HepG2 (cell line): ENCODE measurements around the gene UBE2S. TPM values are rescaled to one million over a fixed set of nuclear protein-coding genes. Genes with fewer than 3 reads are reported as not detected.

Experiments
- FOXP4 ChIP-seq: sonication (generic); formaldehyde crosslinking; IDR thresholded peaks from 2 replicates; pipeline ENCODE4 v1.4.0; 2020; ENCODE audit warnings: missing genetic modification reagents
- GLMP ChIP-seq: sonication (generic); formaldehyde crosslinking; IDR thresholded peaks from 2 replicates; pipeline ENCODE4 v1.9.0; 2021; ENCODE audit warnings: missing genetic modification reagents, mild to moderate bottlenecking, borderline replicate concordance
- HMGXB3 ChIP-seq: sonication (generic); formaldehyde crosslinking; IDR thresholded peaks from 2 replicates; pipeline ENCODE4 v1.4.0; 2020; ENCODE audit warnings: missing genetic modification reagents, borderline replicate concordance
- HNF1B ChIP-seq: sonication (generic); formaldehyde crosslinking; IDR thresholded peaks from 2 replicates; pipeline ENCODE4 v1.5.1; 2020; ENCODE audit warnings: mild to moderate bottlenecking, moderate library complexity, missing genetic modification reagents
- HNF4A ChIP-seq: sonication (generic); formaldehyde crosslinking; IDR thresholded peaks from 2 replicates; pipeline ENCODE4 v1.4.0; 2020; ENCODE audit warnings: missing genetic modification reagents
- REPIN1 ChIP-seq: sonication (generic); formaldehyde crosslinking; IDR thresholded peaks from 2 replicates; pipeline ENCODE4 v1.8.0; 2022; ENCODE audit warnings: missing genetic modification reagents, low read depth, mild to moderate bottlenecking, borderline replicate concordance
- SMARCC2 ChIP-seq: fragments of 450-650 bp; IDR thresholded peaks from 2 replicates; pipeline ENCODE4 v1.6.1; 2017; ENCODE audit warnings: antibody characterized with exemption, mild to moderate bottlenecking
- TOPORS ChIP-seq: sonication (generic); formaldehyde crosslinking; IDR thresholded peaks from 2 replicates; pipeline ENCODE4 v1.8.0; 2023; ENCODE audit warnings: mild to moderate bottlenecking, missing genetic modification reagents
- WIZ ChIP-seq: sonication (generic); formaldehyde crosslinking; IDR thresholded peaks from 2 replicates; pipeline ENCODE4 v1.5.1; 2020; ENCODE audit warnings: mild to moderate bottlenecking, missing genetic modification reagents
- ZBTB20 ChIP-seq: sonication (generic); formaldehyde crosslinking; IDR thresholded peaks from 2 replicates; pipeline ENCODE4 v1.8.1; 2023; ENCODE audit warnings: missing genetic modification reagents, low read depth, mild to moderate bottlenecking, borderline replicate concordance
- ZNF281 ChIP-seq: sonication (generic); formaldehyde crosslinking; IDR thresholded peaks from 2 replicates; pipeline ENCODE4 v1.4.0; 2020; ENCODE audit warnings: missing genetic modification reagents, borderline replicate concordance
- ZNF446 ChIP-seq: sonication (generic); formaldehyde crosslinking; IDR thresholded peaks from 2 replicates; pipeline ENCODE4 v1.5.0; 2020; ENCODE audit warnings: mild to moderate bottlenecking, missing genetic modification reagents
- ZNF451 ChIP-seq: sonication (generic); formaldehyde crosslinking; IDR thresholded peaks from 2 replicates; pipeline ENCODE4 v1.5.0; 2020; ENCODE audit warnings: mild to moderate bottlenecking, missing genetic modification reagents
- ZNF720 ChIP-seq: sonication (generic); formaldehyde crosslinking; IDR thresholded peaks from 2 replicates; pipeline ENCODE4 v1.4.0; 2020; ENCODE audit warnings: missing genetic modification reagents
- ZSCAN30 ChIP-seq: sonication (generic); formaldehyde crosslinking; IDR thresholded peaks from 2 replicates; pipeline ENCODE4 v1.5.0; 2020; ENCODE audit warnings: mild to moderate bottlenecking, missing genetic modification reagents
- polyA plus RNA-seq, 8 experiments: library from polyadenylated mRNA; depleted of rRNA in 3 of 8; stranded (reverse) in 7 of 8; unstranded in 1 of 8; fragments of >200 nt; fragmentation: Illumina TruSeq in 4 of 8; extraction: Trizol in 4 of 8; gene quantifications; 2 replicates each; pipeline versions ENCODE4 v1.2.1 to v1.2.3, GENCODE V29; 2011 to 2016; ENCODE audit warnings: low read depth in 4 of 8, missing spikeins in 1 of 8, mixed read lengths in 1 of 8; ENCODE audit not compliant: insufficient read depth in 1 of 8
- total RNA-seq, 5 experiments: library from RNA; depleted of rRNA; stranded (reverse); fragments of >200 nt; fragmentation: Illumina TruSeq; extraction: Trizol; gene quantifications; 2 replicates each; pipeline ENCODE4 v1.2.3, GENCODE V29; 2016; ENCODE audit warnings: low read depth in 1 of 5

Gene UBE2S
- total and polyA plus RNA-seq, 2 of the 13 experiments (the other 11 are each of a cell fraction or from before 2014, with no cell fraction given): 32.2 to 39.3 TPM

- peak; percentile 39; the same call in 1 of the 2 replicates for TF ChIP-seq ZBTB20 (CRISPR knock-in tag)
- TF ChIP-seq WIZ: peak; percentile 96; the same call in 1 of the 2 replicates
- TF ChIP-seq HNF4A (CRISPR knock-in tag): no peak
- no peak for TF ChIP-seq TOPORS (CRISPR knock-in tag)
- peak; percentile 52; the same call in 1 of the 2 replicates for TF ChIP-seq ZNF281 (CRISPR knock-in tag)
- no peak for TF ChIP-seq SMARCC2
- TF ChIP-seq ZNF451: no peak
- TF ChIP-seq GLMP (CRISPR knock-in tag): peak; percentile 77; the same call in 1 of the 2 replicates
- TF ChIP-seq REPIN1 (CRISPR knock-in tag): 0 out of 2 replicates have a peak, but pooled peaks have one; percentile 24
- TF ChIP-seq ZNF446 (CRISPR knock-in tag): peak; percentile 90
- TF ChIP-seq HNF1B (CRISPR knock-in tag): no peak
- TF ChIP-seq HMGXB3 (CRISPR knock-in tag): peak; percentile 84
- TF ChIP-seq ZNF720 (CRISPR knock-in tag): no peak
- TF ChIP-seq FOXP4 (CRISPR knock-in tag): no peak
- TF ChIP-seq ZSCAN30 (CRISPR knock-in tag): 0 out of 2 replicates have a peak, but pooled peaks have one; percentile 73
Measured at GRCh38 chr19:55437410-55437809, 29.8 kb upstream of the UBE2S start (continued).
